Measurements from ENCODE around the gene DMBT1.
"Not testable (repeated sequence)": the region's sequence is repeated elsewhere in the genome, so short reads cannot be mapped to it uniquely, and the experiment has no call there.

Gene DMBT1

GRCh38 chr10:122588381-122588780 lies 27.8 kb downstream of the DMBT1 start:
- DNase-seq = no peak

- no peak for DNase-seq
These were observed 29.6 kb downstream of the DMBT1 start for GRCh38 chr10:122590153-122590552.

DNA sequence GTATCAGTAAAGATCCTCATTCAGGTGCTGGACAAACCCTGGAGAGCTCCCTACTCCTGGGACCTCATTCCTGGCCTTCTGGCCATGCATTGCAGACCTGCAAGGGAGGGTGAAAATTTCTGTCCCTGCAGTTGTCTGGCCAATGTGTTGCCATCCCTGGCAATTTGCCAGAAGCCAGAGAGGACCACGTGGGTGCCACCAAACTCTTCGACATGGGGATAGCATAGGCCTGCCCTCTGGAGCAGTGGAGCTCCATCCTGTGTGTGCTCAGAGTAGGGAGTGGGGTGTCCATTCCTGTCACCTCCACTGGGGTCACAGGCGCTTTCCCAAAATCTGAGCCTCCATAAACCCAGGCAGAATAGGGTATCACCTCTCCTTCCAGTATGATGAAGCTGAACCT lies 31.2 kb downstream of the DMBT1 start:
- DNase-seq = no peak

DNA sequence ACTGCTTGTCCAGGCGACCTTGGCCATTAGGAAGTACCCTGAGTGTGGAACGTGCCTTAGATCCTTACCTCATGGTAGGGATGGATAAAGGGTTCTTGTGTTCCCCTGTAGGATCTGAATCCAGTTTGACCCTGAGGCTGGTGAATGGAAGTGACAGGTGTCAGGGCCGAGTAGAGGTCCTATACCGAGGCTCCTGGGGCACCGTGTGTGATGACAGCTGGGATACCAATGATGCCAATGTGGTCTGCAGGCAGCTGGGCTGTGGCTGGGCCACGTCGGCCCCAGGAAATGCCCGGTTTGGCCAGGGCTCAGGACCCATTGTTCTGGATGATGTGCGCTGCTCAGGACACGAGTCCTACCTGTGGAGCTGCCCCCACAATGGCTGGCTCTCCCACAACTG lies 31.6 kb downstream of the DMBT1 start:
- DNase-seq = no peak

- DNase-seq = no peak
These were observed 57.1 kb downstream of the DMBT1 start for GRCh38 chr10:122617476-122618270.

- DNase-seq = no peak
These were observed 58.1 kb downstream of the DMBT1 start for GRCh38 chr10:122618461-122619165.

DNA sequence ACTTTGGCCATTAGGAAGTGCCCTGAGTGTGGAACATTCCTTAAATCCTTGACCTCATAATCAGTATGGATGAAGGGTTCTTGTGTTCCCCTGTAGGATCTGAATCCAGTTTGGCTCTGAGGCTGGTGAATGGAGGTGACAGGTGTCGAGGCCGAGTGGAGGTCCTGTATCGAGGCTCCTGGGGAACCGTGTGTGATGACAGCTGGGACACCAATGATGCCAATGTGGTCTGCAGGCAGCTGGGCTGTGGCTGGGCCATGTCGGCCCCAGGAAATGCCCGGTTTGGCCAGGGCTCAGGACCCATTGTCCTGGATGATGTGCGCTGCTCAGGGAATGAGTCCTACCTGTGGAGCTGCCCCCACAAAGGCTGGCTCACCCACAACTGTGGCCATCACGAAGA lies 60.4 kb downstream of the DMBT1 start:
- DNase-seq = not testable (repeated sequence)

GRCh38 chr10:122624546-122624945 lies 64.0 kb downstream of the DMBT1 start:
- no peak for DNase-seq

DNA sequence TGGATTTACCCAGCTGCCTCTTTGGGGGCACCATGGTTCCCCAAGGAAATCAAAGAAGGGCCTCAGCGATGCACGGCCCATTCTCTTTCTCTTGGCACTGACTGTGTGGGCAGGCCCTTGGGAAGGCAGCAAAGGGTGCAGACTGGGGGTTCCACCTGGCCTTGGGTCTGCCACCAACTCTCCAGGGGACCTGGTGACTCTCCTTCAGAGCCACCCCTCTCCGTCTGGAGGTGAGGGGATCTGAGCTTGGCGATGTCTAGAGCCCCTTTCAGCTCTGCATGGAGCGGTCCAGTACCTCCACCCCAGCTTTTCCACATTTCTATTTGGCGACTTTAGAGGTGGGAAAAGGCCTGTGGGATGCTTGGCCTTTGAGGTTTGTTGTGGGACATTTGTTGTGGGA lies 70.0 kb downstream of the DMBT1 start:
- no peak for DNase-seq

DNA sequence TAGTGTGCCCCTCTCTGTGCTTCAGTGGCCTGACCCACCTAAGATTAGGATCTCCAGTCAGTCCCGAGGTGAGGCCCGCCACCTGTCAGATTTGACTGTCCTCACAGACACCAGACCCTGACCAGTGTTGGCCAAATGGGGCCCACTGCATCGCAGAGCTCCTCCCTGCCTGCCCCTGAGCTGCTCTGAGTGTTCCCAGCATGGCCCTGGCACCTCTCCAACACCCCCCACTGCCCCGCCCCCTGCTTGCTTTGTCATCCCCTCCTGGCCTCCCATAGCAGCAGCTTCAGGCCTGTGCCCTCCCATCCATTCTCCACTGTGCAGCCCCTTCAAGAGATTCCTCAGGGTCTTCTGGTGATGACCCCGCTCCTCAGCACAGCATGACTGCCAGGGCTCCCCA lies 71.5 kb downstream of the DMBT1 start:
- DNase-seq = no peak

GRCh38 chr10:122632576-122632975 lies 72.0 kb downstream of the DMBT1 start:
- no peak for DNase-seq

- DNase-seq = no peak
These were observed 76.4 kb downstream of the DMBT1 start for GRCh38 chr10:122636953-122637352.

GRCh38 chr10:122637376-122637775 lies 76.8 kb downstream of the DMBT1 start:
- no peak for DNase-seq

DNA sequence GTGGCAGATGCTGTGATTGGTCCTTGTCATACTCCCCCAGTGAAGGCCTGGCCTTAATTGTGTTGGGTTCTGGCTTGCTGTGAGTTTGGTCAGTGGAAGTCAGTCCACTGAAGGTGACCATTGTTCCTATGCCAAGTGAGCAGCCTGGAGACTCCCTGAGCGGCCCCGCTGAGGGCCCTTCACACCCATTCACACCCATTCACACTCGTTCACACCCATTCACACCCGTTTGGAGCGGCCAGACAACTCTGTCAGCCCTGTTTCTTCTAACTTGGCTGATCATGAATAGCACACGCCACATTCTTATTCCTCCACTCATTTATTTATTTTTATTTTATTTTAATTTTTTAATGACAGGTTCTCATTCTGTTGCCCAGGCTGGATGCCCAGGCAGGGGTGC lies 77.6 kb downstream of the DMBT1 start:
- DNase-seq = no peak

- DNase-seq = no peak
These were observed 79.2 kb downstream of the DMBT1 start for GRCh38 chr10:122639801-122640200.

DNA sequence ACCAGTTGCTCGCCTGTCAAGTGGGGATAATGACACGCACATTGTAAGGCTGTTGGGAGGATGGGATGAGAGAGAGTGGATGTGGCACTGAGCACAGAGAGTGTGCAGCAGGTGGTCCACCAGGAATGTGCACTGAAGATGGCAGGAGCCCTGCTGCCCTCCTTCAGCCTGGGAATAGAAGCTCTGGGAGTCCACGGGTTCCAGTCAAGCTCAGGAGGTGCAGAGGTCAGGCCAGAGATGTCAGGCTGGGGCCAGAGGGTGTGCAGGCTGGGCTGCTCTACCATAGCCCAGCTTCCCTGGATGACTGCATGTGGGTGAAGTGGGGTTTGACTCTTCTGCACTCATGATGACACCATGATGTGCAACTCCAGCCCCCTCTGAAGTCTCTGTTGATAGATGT lies 80.4 kb downstream of the DMBT1 start:
- no peak for DNase-seq

DNA sequence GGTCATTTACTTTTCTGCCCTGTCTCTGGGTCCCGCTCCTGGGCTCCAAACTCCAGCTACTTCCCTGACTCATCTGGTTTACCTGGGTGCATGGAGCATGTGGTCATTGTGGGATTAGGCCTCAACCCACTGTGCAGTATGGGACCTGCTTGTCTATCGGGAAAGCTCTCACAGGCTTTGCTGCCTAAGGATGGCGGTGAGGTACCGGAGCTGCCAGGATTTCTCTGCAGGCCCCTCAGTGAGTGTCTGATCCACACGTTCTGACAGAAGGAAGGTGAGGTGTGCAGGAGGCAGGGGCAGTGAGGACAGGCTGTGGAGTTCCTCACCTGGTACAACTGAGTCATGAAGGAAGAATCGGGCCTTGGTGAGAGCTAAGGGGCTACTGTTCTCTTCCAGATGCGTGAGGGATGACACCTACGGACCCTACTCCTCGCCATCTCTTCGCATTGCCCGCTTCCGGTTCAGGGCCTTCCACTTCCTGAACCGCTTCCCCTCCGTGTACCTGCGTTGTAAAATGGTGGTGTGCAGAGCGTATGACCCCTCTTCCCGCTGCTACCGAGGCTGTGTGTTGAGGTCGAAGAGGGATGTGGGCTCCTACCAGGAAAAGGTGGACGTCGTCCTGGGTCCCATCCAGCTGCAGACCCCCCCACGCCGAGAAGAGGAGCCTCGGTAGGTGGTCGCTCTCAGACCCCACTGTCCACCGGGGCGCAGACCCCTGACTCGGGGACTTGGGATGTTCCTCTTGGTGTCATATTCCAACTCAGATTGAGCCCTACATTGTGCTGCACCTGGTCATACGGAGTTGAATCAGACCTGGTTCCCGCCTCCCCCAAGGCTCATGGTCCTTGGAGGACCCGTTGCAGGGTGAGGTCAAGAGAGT lies 82.4 kb downstream of the DMBT1 start:
- DNase-seq = no peak

- DNase-seq = no peak
These were observed 83.5 kb downstream of the DMBT1 start for GRCh38 chr10:122643931-122644534.

- no peak for DNase-seq
These were observed 86.2 kb downstream of the DMBT1 start for GRCh38 chr10:122646511-122647382.

GRCh38 chr10:122647383-122647968 lies 86.9 kb downstream of the DMBT1 start:
- no peak for DNase-seq

DNA sequence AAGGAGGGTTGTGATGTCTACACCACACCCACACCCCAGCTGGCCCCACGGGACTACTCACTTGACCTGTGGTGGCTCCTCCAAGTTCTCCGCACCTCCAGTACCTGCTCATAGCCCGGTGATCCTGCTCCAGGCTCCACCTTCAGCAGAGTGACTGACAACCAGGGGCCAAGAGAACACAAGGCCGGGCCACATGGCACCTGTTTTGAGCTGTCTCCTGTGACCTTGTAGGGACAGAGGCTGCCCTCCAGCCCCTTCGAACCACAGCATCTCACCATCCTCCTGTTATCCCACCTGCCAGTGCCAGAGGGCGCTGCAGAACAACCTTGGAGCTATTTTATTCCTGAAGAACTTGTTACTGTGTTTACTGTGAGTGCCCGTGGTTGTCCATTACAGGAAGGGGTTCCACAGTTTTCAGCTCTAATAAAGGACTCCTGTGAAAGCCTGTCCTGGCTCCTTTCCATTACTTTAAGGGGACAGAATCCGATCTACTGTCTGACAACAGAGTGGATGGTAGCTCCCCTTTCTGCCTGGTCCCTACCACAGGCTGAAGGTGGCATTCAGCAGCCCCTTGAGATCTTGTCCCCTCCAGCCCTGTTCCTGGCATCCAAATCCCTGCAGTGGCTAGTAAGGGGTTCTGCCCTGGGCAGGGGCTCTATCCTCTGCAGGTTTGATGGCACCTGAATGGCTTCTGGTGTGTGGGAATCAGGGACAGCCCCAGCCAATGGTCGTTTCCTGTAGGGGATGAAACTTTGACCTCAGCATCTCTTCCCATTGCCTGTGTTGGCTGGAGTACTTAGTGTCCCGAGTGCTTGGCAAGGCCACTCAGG lies 88.3 kb downstream of the DMBT1 start:
- DNase-seq = no peak
